OCI-LY1 (cell line): Measurements from ENCODE around the gene NTSR1.

ENCODE experiments used
- H2AFZ ChIP-seq: fragments of 200-600 bp; sonication (generic), shearing (Covaris generic); 2 replicates; pipeline ENCODE4 v1.6.0; 2014; ENCODE audit warnings: antibody characterized with exemption, mild to moderate bottlenecking, low read length
- H3F3A ChIP-seq: fragments of 200-600 bp; sonication (generic), shearing (Covaris generic); 2 replicates; pipeline ENCODE4 v1.6.0; 2014; ENCODE audit warnings: mild to moderate bottlenecking, antibody characterized with exemption, low read length, moderate library complexity; ENCODE audit not compliant: insufficient read depth
- H3K27ac ChIP-seq: fragments of 200-600 bp; sonication (generic); 2 replicates; pipeline ENCODE4 v1.5.1; 2014; ENCODE audit warnings: low read length, mixed run types, mild to moderate bottlenecking, low read depth; ENCODE audit not compliant: poor library complexity, severe bottlenecking
- H3K27me3 ChIP-seq: fragments of 200-600 bp; sonication (generic); 2 replicates; pipeline ENCODE4 v1.6.0; 2014; ENCODE audit warnings: antibody characterized with exemption, mild to moderate bottlenecking, low read length, moderate library complexity; ENCODE audit not compliant: insufficient read depth
- H3K36me3 ChIP-seq: fragments of 200-600 bp; sonication (generic); 2 replicates; pipeline ENCODE4 v1.6.1; 2014; ENCODE audit warnings: mild to moderate bottlenecking, antibody characterized with exemption, low read length, moderate library complexity, mixed read lengths; ENCODE audit not compliant: insufficient read depth
- H3K4me1 ChIP-seq: fragments of 200-600 bp; sonication (generic); 2 replicates; pipeline ENCODE4 v1.5.1; 2014; ENCODE audit warnings: mild to moderate bottlenecking, low read length, moderate library complexity; ENCODE audit not compliant: insufficient read depth, severe bottlenecking
- H3K4me2 ChIP-seq: fragments of 200-600 bp; sonication (generic), shearing (Covaris generic); 2 replicates; pipeline ENCODE4 v1.6.1; 2014; ENCODE audit warnings: low read length
- H3K4me3 ChIP-seq: fragments of 200-600 bp; sonication (generic); 2 replicates; pipeline ENCODE4 v1.5.1; 2014; ENCODE audit warnings: low read length, low read depth, mild to moderate bottlenecking, mixed read lengths; ENCODE audit not compliant: poor library complexity, severe bottlenecking
- H3K79me2 ChIP-seq: fragments of 200-600 bp; shearing (Covaris generic); 2 replicates; pipeline ENCODE4 v1.6.1; 2016; ENCODE audit warnings: mixed run types, low read length, mixed read lengths; ENCODE audit not compliant: insufficient read depth
- H3K9ac ChIP-seq: fragments of 200-600 bp; sonication (generic), shearing (Covaris generic); 2 replicates; pipeline ENCODE4 v1.6.1; 2014; ENCODE audit warnings: mild to moderate bottlenecking, low read length, mixed read lengths
- H3K9me2 ChIP-seq: fragments of 200-600 bp; sonication (generic), shearing (Covaris generic); 2 replicates; pipeline ENCODE4 v1.6.1; 2014; ENCODE audit warnings: low read depth, mild to moderate bottlenecking, low read length, mixed read lengths
- H3K9me3 ChIP-seq: fragments of 200-600 bp; shearing (Covaris generic); 2 replicates; pipeline ENCODE4 v1.6.1; 2014; ENCODE audit warnings: low read length, mixed read lengths
- H4K20me1 ChIP-seq: fragments of 200-600 bp; sonication (generic), shearing (Covaris generic); 2 replicates; pipeline ENCODE4 v1.6.0; 2016; ENCODE audit warnings: mild to moderate bottlenecking, low read length; ENCODE audit not compliant: insufficient read depth
- CTCF ChIP-seq: fragments of 200-600 bp; sonication (generic), shearing (Covaris generic); IDR thresholded peaks from 2 replicates; pipeline ENCODE4 v1.5.1; 2017; ENCODE audit warnings: mild to moderate bottlenecking, antibody characterized with exemption, low read length, moderate library complexity, mixed read lengths
- EZH2 ChIP-seq: fragments of 200-600 bp; sonication (generic), shearing (Covaris generic); IDR thresholded peaks from 2 replicates; pipeline ENCODE4 v1.8.0; 2017; ENCODE audit warnings: borderline replicate concordance, mixed run types, mild to moderate bottlenecking, antibody characterized with exemption, low read length, moderate library complexity, mixed read lengths

Gene NTSR1

GRCh38 chr20:62721511-62722370 lies 13.1 kb downstream of the NTSR1 start:
- Histone ChIP-seq H3K9ac (no peak overlapping the region), H3K4me1 (no peaks in the 10 kb centered on the region), H3K4me3 (no peak overlapping the region), H2AFZ (no peak overlapping the region), H3F3A (no peaks in the 10 kb centered on the region), H3K4me2 (no peak overlapping the region), H3K27me3 (peaks cover 23% of the 10 kb centered on the region; the same call in 1 of the 2 replicates), H3K36me3 (peaks cover 7% of the 10 kb centered on the region; the same call in 1 of the 2 replicates), H3K27ac (no peak overlapping the region), H3K79me2 (no peaks in the 10 kb centered on the region), H4K20me1 (no peaks in the 10 kb centered on the region), H3K9me2 (no peaks in the 10 kb centered on the region), H3K9me3 (peaks cover 15% of the 10 kb centered on the region)
- TF ChIP-seq CTCF (no peak), EZH2 (no peak)

- no peak overlapping the region for H2AFZ ChIP-seq
- no peak overlapping the region for H3K4me3 ChIP-seq
- peaks cover 7% of the 10 kb centered on the region; the same call in 1 of the 2 replicates for H3K36me3 ChIP-seq
- no peaks in the 10 kb centered on the region for H3K9me2 ChIP-seq
- H3K27ac ChIP-seq, result no peak overlapping the region
- no peaks in the 10 kb centered on the region for H3K79me2 ChIP-seq
- H3K4me2 ChIP-seq, result no peak overlapping the region
- TF ChIP-seq EZH2, result no peak
- no peak for TF ChIP-seq CTCF
- H3K4me1 ChIP-seq, result no peaks in the 10 kb centered on the region
- peaks cover 23% of the 10 kb centered on the region; the same call in 1 of the 2 replicates for H3K27me3 ChIP-seq
- no peak overlapping the region for H3K9ac ChIP-seq
- no peaks in the 10 kb centered on the region for H3F3A ChIP-seq
- H4K20me1 ChIP-seq, result no peaks in the 10 kb centered on the region
- peaks cover 15% of the 10 kb centered on the region for H3K9me3 ChIP-seq
Measured at GRCh38 chr20:62722627-62723026, 14.0 kb downstream of the NTSR1 start.

- no peaks in the 10 kb centered on the region for H3K79me2 ChIP-seq
- H2AFZ ChIP-seq, result no peak overlapping the region
- peaks cover 15% of the 10 kb centered on the region for H3K9me3 ChIP-seq
- peaks cover 7% of the 10 kb centered on the region; the same call in 1 of the 2 replicates for H3K36me3 ChIP-seq
- no peak overlapping the region for H3K4me3 ChIP-seq
- no peak overlapping the region for H3K27ac ChIP-seq
- H3K4me1 ChIP-seq, result no peaks in the 10 kb centered on the region
- peaks cover 23% of the 10 kb centered on the region; the same call in 1 of the 2 replicates for H3K27me3 ChIP-seq
- H3K9ac ChIP-seq, result no peak overlapping the region
- H3F3A ChIP-seq, result no peaks in the 10 kb centered on the region
- H3K9me2 ChIP-seq, result no peaks in the 10 kb centered on the region
- TF ChIP-seq EZH2 (no peak), CTCF (no peak)
- H4K20me1 ChIP-seq, result no peaks in the 10 kb centered on the region
- H3K4me2 ChIP-seq, result no peak overlapping the region
Measured at GRCh38 chr20:62723351-62723750, 14.7 kb downstream of the NTSR1 start.
